GM18519 (cell line): Measurements from ENCODE around the gene BMP5.
"Not testable (repeated sequence)": the region's sequence is repeated elsewhere in the genome, so short reads cannot be mapped to it uniquely, and the experiment has no call there.

Source experiments
- ATAC-seq: cut with Tn5 transposase; IDR thresholded peaks from one replicate; pipeline ENCODE4 v1.9.1; 2021; ENCODE audit warnings: mild to moderate bottlenecking, moderate library complexity; ENCODE audit not compliant: unreplicated experiment, low FRiP score

The BMP5 gene

GRCh38 chr6:55875400-55875799 lies at the start of gene BMP5:
Gene BMP5 (minus strand): TSS chr6:55875590. CDS start chr6:55874865, 725 bp downstream.
- no peak for ATAC-seq

- no peak for ATAC-seq
Measured at GRCh38 chr6:55922406-55922805, 47.0 kb upstream of the BMP5 start.

GRCh38 chr6:55919716-55920308 lies 44.4 kb upstream of the BMP5 start:
- no peak for ATAC-seq

GRCh38 chr6:55918639-55919038 lies 43.2 kb upstream of the BMP5 start:
- ATAC-seq, result no peak

GRCh38 chr6:55917751-55918415 lies 42.5 kb upstream of the BMP5 start:
- no peak for ATAC-seq

- no peak for ATAC-seq
Measured at GRCh38 chr6:55916188-55916587, 40.8 kb upstream of the BMP5 start.

- peak; percentile 48 for ATAC-seq
Measured at GRCh38 chr6:55913228-55914195, 38.1 kb upstream of the BMP5 start.

- ATAC-seq, result not testable (repeated sequence)
Measured at GRCh38 chr6:55910466-55910865, 35.1 kb upstream of the BMP5 start.

GRCh38 chr6:55909911-55910310 lies 34.5 kb upstream of the BMP5 start:
- not testable (repeated sequence) for ATAC-seq

- ATAC-seq, result no peak
Measured at GRCh38 chr6:55902796-55903195, 27.4 kb upstream of the BMP5 start.

- no peak for ATAC-seq
Measured at GRCh38 chr6:55901765-55902270, 26.4 kb upstream of the BMP5 start.

GRCh38 chr6:55898342-55898741 lies 23.0 kb upstream of the BMP5 start:
- no peak for ATAC-seq

GRCh38 chr6:55897346-55897745 lies 22.0 kb upstream of the BMP5 start:
- no peak for ATAC-seq

GRCh38 chr6:55895972-55896730 lies 20.8 kb upstream of the BMP5 start:
- ATAC-seq, result no peak

GRCh38 chr6:55892749-55893357 lies 17.5 kb upstream of the BMP5 start:
- ATAC-seq, result no peak

GRCh38 chr6:55888917-55889316 lies 13.5 kb upstream of the BMP5 start:
- ATAC-seq, result no peak

GRCh38 chr6:55886185-55886836 lies 10.9 kb upstream of the BMP5 start:
- ATAC-seq, result no peak

- no peak for ATAC-seq
Measured at GRCh38 chr6:55882718-55883569, 7.6 kb upstream of the BMP5 start.
